Ureter (tissue), 1 donor: ENCODE results near the gene CIDEC. TPM values are rescaled to one million over a fixed set of nuclear protein-coding genes. Genes with fewer than 3 reads are reported as not detected.

Experiments
- DNase-seq: peaks from one replicate; pipeline ENCODE4 v3.0.0-alpha.2; 2020; ENCODE audit warnings: low spot score
- total RNA-seq: library from RNA; stranded (reverse); gene quantifications from one replicate; pipeline ENCODE4 v1.2.4, GENCODE V29; 2023
- donor health status: DM: yes; HTN: yes; CAD: no.

Gene CIDEC
- total RNA-seq: 1.1 TPM

GRCh38 chr3:9879830-9880549, at the start of gene CIDEC:
CIDEC (minus strand) TSS chr3:9880253; CDS start chr3:9878486, 1,767 bp downstream.
- DNase-seq: no peak

- DNase-seq: no peak
Observed at GRCh38 chr3:9928158-9928557, 48.1 kb upstream of the CIDEC start.

GRCh38 chr3:9918261-9919038, 38.4 kb upstream of the CIDEC start:
- DNase-seq: no peak

- no peak for DNase-seq
Observed at GRCh38 chr3:9917820-9918219, 37.8 kb upstream of the CIDEC start.

- DNase-seq: peak; percentile 89
Observed at GRCh38 chr3:9916734-9917680, 37.0 kb upstream of the CIDEC start, which contains the start of gene IL17RC. IL17RC (plus strand) TSS chr3:9917098; CDS start chr3:9917316, 218 bp downstream.

GRCh38 chr3:9916346-9916733, 36.3 kb upstream of the CIDEC start:
- no peak for DNase-seq

GRCh38 chr3:9915254-9916141, 35.4 kb upstream of the CIDEC start:
- peak; percentile 76 for DNase-seq

- no peak for DNase-seq
Observed at GRCh38 chr3:9914559-9915253, 34.7 kb upstream of the CIDEC start.

GRCh38 chr3:9914011-9914410, 34.0 kb upstream of the CIDEC start:
- DNase-seq: no peak

- no peak for DNase-seq
Observed at GRCh38 chr3:9913601-9914000, 33.5 kb upstream of the CIDEC start.

GRCh38 chr3:9912294-9912935, 32.4 kb upstream of the CIDEC start:
- DNase-seq: no peak

GRCh38 chr3:9911863-9912262, 31.8 kb upstream of the CIDEC start:
- DNase-seq: no peak

GRCh38 chr3:9909221-9910013, 29.4 kb upstream of the CIDEC start:
- no peak for DNase-seq

GRCh38 chr3:9908286-9908685, 28.2 kb upstream of the CIDEC start:
- DNase-seq: no peak

GRCh38 chr3:9906480-9906879, 26.4 kb upstream of the CIDEC start:
- DNase-seq: no peak

- no peak for DNase-seq
Observed at GRCh38 chr3:9903904-9904303, 23.9 kb upstream of the CIDEC start.

GRCh38 chr3:9903238-9903624, 23.2 kb upstream of the CIDEC start:
- no peak for DNase-seq

- peak; percentile 66 for DNase-seq
Observed at GRCh38 chr3:9902372-9903237, 22.6 kb upstream of the CIDEC start, which contains the start of gene IL17RE. IL17RE (plus strand) TSS chr3:9902848; CDS start chr3:9902933, 85 bp downstream.
